Fibroblast of mammary gland (primary cell): Measurements from ENCODE around the gene SLF1.
A peak's percentile ranks its signal among the peaks of the same experiment; 100 is the strongest.

Experiments
- DNase-seq: peaks from one replicate; pipeline ENCODE4 v3.0.0-alpha.2; 2010; ENCODE audit warnings: low read depth
- H3K4me3 ChIP-seq: 2 replicates; pipeline ENCODE4 v1.5.1; 2011; ENCODE audit warnings: low read depth, mild to moderate bottlenecking, low read length, moderate library complexity; ENCODE audit not compliant: control insufficient read depth
- TF ChIP-seq, protein P1 (sequence below): conservative IDR thresholded peaks from 2 replicates; pipeline ENCODE4 v1.5.1; 2011; ENCODE audit warnings: low read depth, low read length, inconsistent platforms; ENCODE audit not compliant: control insufficient read depth, insufficient read depth

The SLF1 gene

DNA sequence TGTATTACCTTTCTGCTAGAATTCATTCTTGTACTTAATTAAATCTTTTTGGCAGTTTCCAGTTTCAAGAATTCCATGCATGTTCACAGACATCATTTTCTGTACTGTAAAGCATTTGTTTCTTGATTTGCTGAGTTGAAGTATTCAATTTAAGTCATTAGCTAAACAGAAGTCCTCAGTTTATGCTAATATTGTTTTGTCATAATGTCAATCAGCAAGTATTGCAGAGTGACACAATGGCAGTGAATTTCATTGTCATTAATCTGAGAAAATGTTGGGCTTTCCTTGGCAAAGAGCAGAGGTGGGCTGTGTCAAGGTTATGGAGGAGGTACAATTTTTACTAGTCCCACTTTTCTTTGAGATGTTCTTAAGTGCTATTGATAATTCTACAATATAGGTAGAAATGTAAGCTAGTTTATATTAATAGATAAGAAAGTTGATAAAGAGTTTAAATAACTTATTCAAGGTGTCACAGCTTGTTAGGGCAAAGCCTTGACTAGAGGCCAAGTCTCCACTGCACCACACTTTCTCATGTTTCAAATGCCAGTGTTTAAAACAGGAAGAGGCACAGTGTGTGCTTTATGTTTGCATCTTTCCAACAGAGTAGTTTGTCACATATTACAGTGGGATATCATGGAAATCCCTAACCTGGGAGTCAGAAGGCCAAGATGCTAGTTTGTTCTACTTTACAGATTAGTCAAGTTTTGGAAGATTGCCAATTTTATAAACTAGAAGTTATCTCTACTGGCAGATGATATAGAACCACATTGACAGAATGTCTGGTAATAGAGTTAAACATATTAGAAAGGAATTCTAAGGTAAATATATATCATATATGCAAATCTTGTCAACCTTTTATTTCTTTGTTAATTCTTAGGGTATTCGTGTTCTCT is 56.3 kb downstream of the SLF1 start:
- peak; percentile 26 for DNase-seq
- no peak overlapping the region for H3K4me3 ChIP-seq
- TF ChIP-seq, protein P1, sequence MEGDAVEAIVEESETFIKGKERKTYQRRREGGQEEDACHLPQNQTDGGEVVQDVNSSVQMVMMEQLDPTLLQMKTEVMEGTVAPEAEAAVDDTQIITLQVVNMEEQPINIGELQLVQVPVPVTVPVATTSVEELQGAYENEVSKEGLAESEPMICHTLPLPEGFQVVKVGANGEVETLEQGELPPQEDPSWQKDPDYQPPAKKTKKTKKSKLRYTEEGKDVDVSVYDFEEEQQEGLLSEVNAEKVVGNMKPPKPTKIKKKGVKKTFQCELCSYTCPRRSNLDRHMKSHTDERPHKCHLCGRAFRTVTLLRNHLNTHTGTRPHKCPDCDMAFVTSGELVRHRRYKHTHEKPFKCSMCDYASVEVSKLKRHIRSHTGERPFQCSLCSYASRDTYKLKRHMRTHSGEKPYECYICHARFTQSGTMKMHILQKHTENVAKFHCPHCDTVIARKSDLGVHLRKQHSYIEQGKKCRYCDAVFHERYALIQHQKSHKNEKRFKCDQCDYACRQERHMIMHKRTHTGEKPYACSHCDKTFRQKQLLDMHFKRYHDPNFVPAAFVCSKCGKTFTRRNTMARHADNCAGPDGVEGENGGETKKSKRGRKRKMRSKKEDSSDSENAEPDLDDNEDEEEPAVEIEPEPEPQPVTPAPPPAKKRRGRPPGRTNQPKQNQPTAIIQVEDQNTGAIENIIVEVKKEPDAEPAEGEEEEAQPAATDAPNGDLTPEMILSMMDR = no peak

DNA sequence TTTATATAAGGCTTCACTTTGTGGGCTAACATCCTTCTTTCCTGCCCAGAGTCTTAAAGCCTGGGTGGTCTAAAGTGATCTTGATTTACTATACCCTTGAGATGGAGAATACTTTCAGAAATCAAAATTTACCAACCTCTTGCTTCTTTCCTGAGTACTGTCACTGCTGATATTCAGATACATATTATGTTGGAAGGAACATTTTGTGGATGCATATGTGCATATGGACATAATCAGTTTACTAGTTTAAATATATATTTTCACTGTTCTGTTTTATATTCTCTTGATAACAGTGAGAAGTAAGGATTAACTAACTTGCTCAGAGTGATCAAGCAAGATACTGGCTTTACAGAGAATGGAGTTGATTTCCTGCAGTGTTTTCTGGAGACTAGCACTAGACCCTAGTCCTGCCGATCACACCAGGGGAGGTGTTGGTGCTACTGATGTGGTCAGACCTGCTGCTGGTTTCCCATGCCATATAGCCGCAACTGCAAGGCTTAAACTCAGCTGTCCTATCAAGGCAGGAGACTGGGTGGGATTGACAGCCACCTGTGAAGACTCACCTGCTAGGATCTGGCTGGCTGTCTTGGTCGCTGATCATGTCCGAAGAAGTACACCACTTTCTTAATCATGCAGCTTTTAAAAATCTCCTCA is 57.6 kb downstream of the SLF1 start:
- H3K4me3 ChIP-seq = no peak overlapping the region
- TF ChIP-seq, protein P1 = no peak
- no peak for DNase-seq

- TF ChIP-seq, protein P1 = no peak
- H3K4me3 ChIP-seq = no peak overlapping the region
- DNase-seq = no peak
Measured at GRCh38 chr5:94682814-94683520, 64.5 kb downstream of the SLF1 start.

- H3K4me3 ChIP-seq = no peak overlapping the region
- DNase-seq = no peak
- TF ChIP-seq, protein P1 = no peak
Measured at GRCh38 chr5:94689908-94690307, 71.4 kb downstream of the SLF1 start.

DNA sequence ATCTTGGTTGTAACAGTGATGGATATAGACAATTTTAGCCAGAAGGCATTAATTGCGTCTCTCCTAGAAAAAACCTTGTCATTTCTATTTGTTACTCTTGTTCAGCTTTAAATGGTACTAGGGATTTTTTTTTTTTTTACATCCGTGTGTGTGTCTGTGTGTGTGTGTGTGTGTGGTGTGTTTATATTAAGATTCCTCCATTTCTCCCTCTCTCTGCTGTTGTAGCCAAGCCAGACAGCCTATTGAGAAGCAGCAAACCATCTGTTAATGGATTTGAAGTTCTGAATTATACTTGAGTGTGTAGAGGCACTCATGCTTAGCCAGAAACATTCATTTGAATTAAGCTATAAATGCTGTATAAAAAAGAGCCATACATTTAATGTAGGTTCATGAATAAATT is 72.3 kb downstream of the SLF1 start:
- TF ChIP-seq, protein P1 = no peak
- no peak for DNase-seq
- no peak overlapping the region for H3K4me3 ChIP-seq

- DNase-seq = no peak
- H3K4me3 ChIP-seq = no peak overlapping the region
- TF ChIP-seq, protein P1 = no peak
Measured at GRCh38 chr5:94691291-94691690, 72.8 kb downstream of the SLF1 start.
